HG03064 (cell line): ENCODE measurements around the gene CNOT2.
A peak's percentile ranks its signal among the peaks of the same experiment; 100 is the strongest.
"Not testable (repeated sequence)": the region's sequence is repeated elsewhere in the genome, so short reads cannot be mapped to it uniquely, and the experiment has no call there.

Experiments used
- ATAC-seq: cut with Tn5 transposase; IDR thresholded peaks from one replicate; pipeline ENCODE4 v1.9.1; 2021; ENCODE audit warnings: low read depth; ENCODE audit not compliant: unreplicated experiment

Gene CNOT2

DNA sequence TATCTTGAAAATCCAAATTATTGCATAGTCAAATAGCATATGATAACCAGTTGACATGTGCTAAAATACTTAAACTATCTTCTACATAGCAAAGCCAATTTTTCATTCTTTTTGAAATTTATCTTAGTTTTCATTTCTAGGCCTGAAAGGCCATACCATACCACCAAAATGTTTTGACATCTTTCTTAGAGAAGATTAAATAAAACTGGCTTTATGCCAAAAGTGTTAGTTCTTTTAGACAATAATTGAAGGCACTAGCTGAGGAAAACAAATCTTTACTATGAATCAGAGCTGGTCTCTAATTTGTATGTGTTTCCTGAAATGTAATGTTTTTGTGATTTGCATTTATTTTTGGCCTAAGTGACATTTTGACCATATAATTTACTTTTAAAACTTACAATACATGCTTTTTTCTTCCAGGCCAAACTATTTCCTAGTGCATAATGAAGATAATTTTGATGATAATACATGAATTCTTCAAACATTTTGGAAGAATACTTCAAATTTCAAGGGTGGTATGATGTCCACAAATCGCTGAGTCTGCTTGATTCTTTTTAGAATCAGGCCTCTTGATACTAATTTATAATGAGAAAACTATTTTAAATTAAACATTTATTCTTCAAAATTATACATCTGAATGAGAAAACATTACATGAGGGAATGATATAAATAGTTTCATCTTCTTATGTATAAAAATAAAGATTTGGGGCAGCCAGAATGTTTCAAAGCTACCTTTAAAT, 116.4 kb downstream of the CNOT2 start:
- ATAC-seq, result no peak

DNA sequence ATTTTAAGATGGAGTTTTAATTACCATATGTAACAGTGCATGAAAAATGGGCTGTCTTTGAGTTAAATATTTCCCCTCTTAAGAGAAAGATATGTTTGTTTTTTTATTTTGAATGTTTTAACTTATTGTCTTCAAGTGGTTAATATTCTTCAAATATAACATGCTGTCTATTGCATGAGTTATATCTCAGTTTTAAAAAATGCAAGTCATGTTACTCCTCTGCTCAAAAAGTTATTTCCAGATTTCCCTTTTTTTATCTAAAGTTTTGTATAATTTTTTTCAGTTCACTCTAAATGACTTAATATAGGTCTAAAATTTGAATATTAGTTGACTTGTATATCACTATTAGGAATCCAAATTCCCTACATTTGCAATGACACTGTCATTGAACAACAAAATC, 117.0 kb downstream of the CNOT2 start:
- ATAC-seq, result no peak

DNA sequence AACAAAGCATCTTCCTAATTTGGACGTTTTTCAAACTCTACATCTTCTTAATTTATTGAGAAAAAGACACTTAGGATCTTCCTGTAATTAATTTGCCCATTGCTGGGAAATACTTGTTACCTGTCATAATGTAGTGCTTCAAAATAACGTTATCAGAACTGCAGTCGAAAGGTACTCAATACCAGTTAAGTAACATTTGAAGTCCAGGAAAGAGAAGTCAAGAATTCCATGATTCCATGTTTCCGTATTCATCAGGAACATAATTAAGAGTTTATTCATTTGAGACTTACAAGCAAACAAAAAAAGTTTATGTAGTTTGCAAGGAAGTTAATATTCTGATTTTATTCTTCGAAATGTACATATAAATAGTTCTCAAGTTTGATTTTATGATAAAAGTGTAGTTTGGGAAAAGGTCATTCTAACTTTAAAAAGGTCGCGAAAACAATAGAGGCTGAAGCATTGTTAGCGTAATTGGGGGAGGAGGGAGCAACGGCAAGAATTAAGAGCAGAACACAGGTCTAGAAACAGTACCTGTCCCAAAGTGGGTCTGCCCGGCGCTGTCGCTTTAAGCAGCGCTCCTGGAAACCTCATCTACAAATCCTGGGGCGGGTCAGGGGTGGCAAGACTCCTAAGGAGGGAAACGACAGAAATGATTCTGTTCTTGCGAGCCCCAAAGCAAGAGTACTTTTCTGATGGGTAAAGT, 121.6 kb downstream of the CNOT2 start:
- no peak for ATAC-seq

DNA sequence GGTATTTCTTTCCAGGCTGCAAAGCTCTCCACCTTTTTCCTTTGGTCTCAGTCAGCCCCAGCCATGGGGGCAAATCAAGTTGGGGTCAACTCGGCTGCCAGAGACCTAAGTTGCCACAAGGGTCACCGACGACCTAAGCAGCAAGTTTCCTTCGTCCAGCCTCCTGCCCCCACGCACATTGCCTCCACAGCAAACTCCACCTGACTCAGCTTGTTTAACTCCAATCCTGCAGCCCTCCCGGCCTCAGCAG, 122.1 kb downstream of the CNOT2 start:
- no peak for ATAC-seq

DNA sequence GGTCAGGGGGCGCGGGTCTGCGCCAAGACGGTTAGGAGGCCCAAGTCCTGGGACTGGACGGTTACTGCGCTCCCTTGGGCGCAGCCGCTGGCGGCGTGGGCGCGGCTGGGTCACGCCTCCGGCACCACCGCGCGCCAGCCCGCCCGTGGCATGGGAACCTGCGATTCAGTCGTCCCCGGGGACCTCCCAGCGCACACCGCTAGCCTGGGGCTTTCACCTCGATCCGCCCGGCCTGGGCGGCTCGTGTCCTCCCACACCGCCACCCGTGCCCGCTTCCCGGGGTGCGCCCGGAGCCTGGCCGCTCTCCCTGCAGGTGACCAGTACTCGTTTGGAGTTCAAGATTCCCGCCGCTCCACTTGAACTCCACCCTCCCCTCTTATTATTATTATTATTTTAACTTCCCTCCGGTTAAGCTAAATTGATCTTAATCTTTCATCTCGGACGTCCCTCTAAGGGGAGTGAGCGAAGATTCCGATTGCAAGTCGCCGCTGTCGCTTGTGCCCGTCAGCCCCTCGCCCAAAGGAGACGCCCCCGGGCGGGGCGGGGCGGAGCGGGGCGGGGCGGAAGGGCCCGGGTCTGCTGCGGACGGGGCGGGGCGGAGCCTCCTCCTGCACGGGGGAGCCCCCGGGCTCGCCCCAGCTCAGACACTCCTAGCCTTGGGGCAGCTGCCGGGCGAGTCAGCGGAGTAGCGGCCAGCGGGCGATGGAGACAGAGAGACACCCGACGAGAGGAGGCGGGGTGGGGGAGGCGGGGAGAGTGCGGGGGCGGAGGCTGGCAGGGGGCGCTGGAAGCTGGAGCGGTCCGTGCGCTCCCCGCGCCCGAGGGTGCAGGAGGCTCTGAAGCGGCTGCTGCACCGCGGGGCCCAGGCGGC, 122.7 kb downstream of the CNOT2 start, which contains the start of gene KCNMB4:
Gene KCNMB4, plus strand, starts transcription at position 643 of the 871 bp plus-strand sequence. CDS start 445 bp downstream, outside the sequence.
- peak; percentile 88 for ATAC-seq

DNA sequence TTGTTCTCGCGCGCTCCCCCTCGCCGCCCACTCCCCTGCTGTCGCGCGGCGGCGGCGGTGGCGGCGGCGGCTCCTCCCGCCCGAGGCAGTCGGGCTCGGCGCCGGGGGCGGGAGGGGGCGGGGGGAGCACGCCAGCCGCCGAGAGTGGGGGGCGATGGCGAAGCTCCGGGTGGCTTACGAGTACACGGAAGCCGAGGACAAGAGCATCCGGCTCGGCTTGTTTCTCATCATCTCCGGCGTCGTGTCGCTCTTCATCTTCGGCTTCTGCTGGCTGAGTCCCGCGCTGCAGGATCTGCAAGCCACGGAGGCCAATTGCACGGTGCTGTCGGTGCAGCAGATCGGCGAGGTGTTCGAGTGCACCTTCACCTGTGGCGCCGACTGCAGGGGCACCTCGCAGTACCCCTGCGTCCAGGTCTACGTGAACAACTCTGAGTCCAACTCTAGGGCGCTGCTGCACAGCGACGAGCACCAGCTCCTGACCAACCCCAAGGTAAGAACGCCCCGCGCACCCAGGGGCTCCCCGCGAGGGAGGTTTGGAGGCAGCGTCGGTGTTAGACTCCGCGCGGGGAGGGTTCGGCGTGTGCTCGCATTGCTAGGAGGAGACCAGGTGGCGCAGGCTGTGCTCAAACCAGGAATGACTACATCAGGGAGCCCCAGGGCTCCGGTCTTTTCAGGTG, 123.5 kb downstream of the CNOT2 start:
- peak; percentile 37 for ATAC-seq

DNA sequence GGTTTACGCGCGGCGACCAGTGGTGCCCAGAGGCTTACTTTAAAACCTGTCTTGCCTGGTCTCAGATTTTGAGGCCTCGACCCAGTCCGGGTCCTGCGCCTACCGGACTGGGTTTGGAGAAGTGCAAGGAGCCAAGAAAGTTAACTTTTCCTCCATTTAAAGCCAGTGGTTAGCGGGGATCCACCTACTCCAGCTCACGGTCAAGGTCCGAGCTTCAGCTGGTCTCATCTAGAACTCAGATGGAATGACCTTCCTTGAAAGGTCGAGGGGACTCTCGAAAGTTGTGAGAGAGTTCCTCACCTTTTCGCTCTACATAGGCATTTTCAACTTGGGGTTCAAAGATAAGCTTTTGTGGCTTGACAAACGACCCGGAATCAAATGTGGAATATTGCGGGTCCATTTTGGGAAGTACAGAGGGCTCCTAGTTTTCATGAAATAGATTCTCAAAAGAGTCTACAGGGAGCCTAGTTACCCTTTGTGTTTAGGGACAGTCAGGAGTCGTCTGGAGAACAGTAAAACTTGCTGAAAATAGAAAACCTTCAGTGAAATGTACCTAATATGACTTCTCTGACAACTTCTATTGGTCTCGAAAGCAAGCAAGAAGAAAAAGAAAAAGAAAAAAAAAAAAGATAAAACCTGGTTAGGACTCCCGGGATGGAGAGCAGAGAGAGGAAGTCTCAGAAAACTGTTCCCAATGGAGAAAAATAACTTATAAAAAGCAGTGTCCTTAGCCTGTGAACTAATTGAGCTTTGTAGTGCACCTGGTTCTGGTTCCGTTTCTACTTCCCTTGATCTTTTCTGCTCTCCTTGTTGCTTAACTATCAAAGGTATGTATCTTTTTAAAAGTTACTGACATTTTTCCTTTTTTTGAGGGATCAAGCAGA, 124.3 kb downstream of the CNOT2 start:
- no peak for ATAC-seq

DNA sequence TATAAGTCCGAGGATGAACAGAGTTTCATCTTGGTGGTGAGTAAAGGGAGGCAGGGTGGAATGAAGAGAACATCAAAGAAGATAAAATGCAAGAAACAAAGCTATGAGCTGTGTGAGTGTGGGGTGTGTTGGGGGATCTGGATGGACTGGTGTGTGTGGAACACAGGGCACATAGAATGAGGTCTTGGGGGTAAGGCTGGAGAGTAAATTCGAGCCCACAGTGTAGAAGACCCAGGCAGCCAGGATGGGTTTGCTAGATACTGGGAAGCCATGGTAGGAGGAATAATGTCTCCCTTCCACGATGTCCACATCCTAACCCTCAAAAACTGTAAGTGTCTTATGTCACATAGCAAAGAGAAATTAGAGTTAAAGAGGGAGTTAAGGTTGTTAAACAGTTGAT, 129.6 kb downstream of the CNOT2 start:
- no peak for ATAC-seq

DNA sequence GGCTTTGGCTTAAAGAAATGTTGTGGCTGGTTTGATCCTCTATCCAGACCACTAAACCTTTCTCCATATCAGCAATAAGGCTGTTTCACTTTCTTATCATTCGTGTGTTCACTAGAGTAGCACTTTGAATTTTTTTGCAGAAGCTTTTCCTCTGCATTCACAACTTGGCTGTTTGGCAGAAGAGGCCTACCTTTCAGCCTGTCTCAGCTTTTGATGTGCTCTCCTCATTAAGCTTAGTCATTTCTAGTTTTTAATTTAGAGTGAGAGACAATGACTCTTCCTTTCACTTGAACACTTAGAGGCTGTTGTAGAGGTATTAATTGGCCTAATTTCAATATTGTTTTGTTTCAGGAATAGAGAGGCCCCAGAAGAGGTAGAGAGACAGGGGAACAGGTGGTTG, 136.6 kb downstream of the CNOT2 start:
- ATAC-seq, result no peak

DNA sequence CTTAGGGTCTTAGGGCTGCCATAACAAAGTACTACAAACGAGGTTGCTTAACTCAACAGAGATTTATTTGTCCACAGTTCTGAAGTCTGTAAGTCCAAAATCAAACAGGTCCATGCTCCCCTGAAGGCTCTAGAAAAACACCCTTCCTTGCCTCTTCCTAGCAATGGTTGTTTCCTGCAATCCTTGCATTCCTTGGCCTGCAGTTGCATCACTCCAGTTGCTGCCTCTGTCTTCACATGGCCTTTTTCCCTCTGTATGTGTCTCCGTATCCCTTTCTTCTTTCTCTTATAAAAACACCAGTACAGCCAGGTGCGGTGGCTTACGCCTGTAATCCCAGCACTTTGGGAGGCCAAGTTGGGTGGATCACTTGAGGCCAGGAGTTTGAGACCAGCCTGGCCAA, 140.3 kb downstream of the CNOT2 start:
- no peak for ATAC-seq

DNA sequence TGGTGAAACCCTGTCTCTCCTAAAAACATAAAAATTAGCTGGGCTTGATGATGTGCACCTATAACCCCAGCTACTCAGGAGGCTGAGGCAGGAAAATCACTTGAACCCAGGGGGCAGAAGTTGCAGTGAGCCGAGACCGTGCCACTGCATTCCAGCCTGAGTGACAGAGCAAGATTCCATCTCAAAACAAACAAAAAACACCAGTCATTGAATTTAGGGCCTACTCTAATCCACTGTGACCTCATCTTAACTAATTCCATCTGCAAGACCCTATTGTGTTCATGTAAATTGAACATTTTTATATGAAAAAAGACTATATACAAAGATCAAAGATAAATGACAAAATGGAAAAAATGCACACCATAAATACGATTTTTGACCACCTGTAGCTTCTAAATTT, 140.7 kb downstream of the CNOT2 start:
- ATAC-seq, result no peak

DNA sequence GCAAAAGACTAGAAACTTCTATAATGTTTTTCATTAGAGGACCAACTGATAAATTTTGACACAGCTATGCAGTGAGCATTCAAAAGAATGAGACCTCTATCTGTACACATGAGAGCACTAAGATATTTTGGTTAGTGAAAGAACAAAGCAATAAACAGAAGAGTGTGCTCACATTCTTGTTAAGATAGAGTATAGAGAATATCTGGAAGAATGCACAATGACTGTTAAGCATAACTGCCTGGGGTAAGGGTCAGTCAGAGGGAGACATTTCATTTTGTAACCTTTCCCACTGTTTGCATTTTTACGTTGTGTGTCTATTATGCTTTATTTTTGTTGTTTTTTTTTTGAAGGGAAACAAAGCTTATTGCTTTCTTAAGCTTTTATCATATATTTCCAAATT, 143.5 kb downstream of the CNOT2 start:
- ATAC-seq, result no peak

DNA sequence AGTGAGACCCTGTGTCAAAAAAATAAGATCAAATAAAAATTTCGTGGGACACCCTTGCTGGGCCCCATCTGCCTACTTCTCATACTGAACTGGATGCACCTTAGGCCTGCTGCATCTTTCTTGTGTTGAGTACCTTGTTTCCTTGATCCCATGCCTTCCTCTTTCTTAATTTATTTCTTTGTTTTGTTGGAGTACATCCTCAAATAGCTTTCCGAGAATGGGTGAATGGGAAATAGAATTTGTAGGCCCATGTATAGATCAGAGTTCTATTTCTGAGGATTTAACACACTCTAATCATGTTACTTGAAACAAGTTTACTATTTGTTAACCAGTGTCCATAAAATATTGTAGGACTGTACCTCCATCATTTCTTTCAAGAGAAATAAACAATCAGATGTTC, 146.4 kb downstream of the CNOT2 start:
- no peak for ATAC-seq

DNA sequence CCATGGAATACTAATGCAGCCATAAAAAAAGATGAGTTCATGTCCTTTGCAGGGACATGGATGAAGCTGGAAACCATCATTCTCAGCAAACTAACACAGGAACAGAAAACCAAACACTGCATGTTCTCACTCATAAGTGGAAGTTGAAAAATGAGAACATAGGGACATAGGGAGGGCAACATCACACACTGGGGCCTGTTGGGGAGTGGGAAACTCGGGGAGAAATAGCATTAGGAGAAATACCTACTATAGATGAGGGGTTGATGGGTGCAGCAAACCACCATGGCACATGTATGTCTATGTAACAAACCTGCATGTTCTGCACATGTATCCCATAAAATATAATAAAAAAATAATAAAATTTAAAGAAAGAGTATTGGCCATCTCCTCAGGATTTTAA, 149.4 kb downstream of the CNOT2 start:
- not testable (repeated sequence) for ATAC-seq

DNA sequence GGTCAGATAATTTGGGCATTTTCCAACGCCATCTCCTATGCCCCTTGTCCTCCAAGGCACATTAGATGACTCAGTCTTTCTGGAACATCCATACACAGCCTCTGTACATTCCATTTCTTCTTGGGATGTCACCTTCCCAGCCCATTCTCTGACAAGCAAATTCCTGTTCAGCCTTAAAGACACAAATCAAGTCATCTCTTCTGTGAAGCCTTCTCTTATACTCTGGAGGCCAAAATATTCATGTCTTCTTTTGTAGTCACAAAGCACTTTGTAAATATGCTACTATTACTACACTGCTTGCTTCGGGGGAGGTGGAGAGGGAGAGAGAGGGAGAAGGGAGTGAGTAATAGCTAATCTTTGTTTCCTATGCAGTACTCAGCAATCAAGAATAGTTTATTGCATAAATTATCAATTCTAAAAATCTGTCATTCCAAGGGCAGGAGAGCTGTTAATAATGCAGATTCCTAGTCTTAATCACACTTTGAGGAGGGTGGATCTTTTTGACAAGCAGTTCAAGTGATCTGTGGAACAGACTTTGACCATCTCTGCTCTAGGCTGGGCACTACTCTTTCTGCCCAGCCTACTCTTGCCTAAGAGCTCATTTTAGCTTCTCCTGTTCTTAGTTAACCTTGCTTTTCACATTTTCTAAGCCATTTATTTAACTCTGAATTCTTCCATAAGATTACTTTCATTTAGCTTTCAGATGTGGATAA, 150.7 kb downstream of the CNOT2 start:
- no peak for ATAC-seq

DNA sequence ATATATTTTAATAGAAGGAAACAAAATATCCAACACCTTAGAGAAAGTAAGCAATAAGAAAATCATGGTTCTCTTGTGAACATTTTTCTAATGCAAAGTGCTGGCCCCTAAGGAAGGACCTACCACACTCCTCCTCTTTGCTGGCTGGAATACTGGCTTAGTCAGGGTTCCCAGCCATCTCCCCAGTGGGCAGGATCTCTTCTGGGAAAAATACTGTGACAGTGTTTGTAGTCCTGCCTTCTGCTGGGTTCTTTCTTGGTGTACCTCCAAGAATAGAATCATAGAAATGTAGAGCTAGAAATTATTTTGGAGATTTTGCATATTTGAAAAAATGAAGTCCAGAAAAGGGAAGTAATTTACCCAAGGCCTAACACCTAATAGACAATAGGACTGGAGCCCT, 154.8 kb downstream of the CNOT2 start:
- ATAC-seq, result no peak

DNA sequence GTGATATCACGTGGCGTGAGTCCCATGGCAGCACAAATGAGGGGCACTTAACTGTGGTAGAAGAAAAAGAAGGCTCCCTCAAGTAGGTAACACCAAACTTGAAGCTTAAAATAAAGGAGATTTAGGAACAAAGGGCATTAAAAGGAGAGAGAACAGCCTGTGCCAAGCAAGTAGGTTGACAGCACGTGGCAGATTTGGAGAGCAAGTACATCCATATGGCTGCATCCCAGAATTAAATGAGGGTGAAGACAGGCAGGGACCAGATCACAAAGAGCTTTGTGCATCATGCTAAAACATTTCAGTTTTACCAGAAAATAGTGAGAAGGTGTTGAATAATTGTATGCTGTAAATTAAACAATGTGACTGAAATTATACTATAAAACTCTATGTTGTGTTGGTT, 155.6 kb downstream of the CNOT2 start:
- ATAC-seq, result no peak

DNA sequence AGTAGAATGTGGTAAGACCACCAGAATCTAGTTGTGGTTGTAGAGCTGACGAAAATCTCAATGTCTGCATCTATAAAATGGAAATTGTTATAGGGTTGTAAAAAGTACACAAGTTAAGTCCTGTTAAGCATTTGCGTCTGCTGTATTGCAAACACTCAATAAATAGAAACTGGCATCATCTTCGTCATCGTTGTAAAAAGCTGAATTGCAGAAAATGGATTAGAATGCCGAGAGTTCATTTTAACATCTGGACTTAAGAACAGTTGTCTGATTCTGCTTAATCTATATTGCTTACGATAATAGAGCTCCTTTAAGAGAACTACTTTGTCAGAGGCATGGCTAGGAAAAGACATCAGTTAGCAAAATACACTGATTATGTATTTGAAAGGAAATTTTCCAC, 156.1 kb downstream of the CNOT2 start:
- no peak for ATAC-seq

DNA sequence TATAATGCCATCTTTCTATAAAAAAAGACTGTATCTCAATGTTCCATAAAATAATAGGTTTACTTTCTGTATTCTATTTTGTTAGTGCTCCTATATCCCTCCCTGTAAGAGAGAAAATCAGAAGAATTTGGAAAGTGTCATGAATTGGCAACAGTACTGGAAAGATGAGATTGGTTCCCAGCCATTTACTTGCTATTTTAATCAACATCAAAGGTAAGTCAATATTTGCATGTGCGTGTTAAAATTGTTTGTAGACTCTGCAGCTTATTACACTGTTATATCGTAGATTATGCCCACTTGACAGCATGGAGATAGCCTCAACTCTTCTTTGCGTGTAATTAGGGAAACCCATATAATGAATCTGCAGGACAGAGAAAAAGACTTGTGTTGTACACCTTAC, 156.9 kb downstream of the CNOT2 start:
- no peak for ATAC-seq
